Neural progenitor cell (in vitro differentiated cells): ENCODE data around the gene FGD6. TPM values are rescaled to one million over a fixed set of nuclear protein-coding genes. Genes with fewer than 3 reads are reported as not detected.

ENCODE experiments used
- DNase-seq: peaks from one replicate; pipeline ENCODE4 v3.0.0-alpha.2; 2016; ENCODE audit warnings: low spot score
- H2AFZ ChIP-seq: fragments of 200-600 bp; sonication (generic); replicated peaks from 2 replicates; pipeline ENCODE4 v1.6.1; 2016; ENCODE audit warnings: antibody characterized with exemption
- H3F3A ChIP-seq: fragments of 200-600 bp; sonication (generic); 2 replicates; pipeline ENCODE4 v1.6.1; 2016; ENCODE audit warnings: antibody characterized with exemption, low read depth
- H3K27ac ChIP-seq: fragments of 200-600 bp; sonication (generic); 2 replicates; pipeline ENCODE4 v1.5.1; 2016; ENCODE audit warnings: mild to moderate bottlenecking
- H3K27me3 ChIP-seq: fragments of 200-600 bp; sonication (generic); 2 replicates; pipeline ENCODE4 v1.6.1; 2016; ENCODE audit warnings: mild to moderate bottlenecking, moderate library complexity
- H3K36me3 ChIP-seq: fragments of 200-600 bp; sonication (generic); 2 replicates; pipeline ENCODE4 v1.5.1; 2016
- H3K4me1 ChIP-seq: fragments of 200-600 bp; sonication (generic); 2 replicates; pipeline ENCODE4 v1.6.1; 2016; ENCODE audit warnings: mixed run types
- H3K4me2 ChIP-seq: fragments of 200-600 bp; sonication (generic); 2 replicates; pipeline ENCODE4 v1.6.1; 2016
- H3K4me3 ChIP-seq: fragments of 200-600 bp; sonication (generic); 2 replicates; pipeline ENCODE4 v1.5.1; 2016
- H3K79me2 ChIP-seq: fragments of 200-600 bp; sonication (generic); 2 replicates; pipeline ENCODE4 v1.6.1; 2016; ENCODE audit warnings: low read depth
- H3K9ac ChIP-seq: fragments of 200-600 bp; sonication (generic); 2 replicates; pipeline ENCODE4 v1.6.1; 2016
- H3K9me3 ChIP-seq: fragments of 200-600 bp; sonication (generic); 2 replicates; pipeline ENCODE4 v1.5.1; 2016; ENCODE audit warnings: low read depth
- H4K20me1 ChIP-seq: fragments of 200-600 bp; sonication (generic); 2 replicates; pipeline ENCODE4 v1.6.1; 2016; ENCODE audit warnings: low read depth
- H3K27ac Mint-ChIP-seq: 3 replicates; pipeline ENCODE4 v1.8.0; 2021; ENCODE audit warnings: mixed read lengths
- H3K27me3 Mint-ChIP-seq: 2 replicates; pipeline ENCODE4 v1.8.0; 2022; ENCODE audit warnings: low read depth, mild to moderate bottlenecking, inconsistent platforms, moderate library complexity, mixed read lengths; ENCODE audit not compliant: insufficient read depth
- H3K36me3 Mint-ChIP-seq: 3 replicates; pipeline ENCODE4 v1.8.0; 2021; ENCODE audit warnings: mixed read lengths
- H3K4me1 Mint-ChIP-seq: 3 replicates; pipeline ENCODE4 v1.8.0; 2021; ENCODE audit warnings: mixed read lengths
- H3K4me3 Mint-ChIP-seq: 3 replicates; pipeline ENCODE4 v1.8.0; 2021; ENCODE audit warnings: mild to moderate bottlenecking, moderate library complexity, mixed read lengths
- H3K9me3 Mint-ChIP-seq: 3 replicates; pipeline ENCODE4 v1.8.0; 2020; ENCODE audit warnings: mixed read lengths
- EZH2 ChIP-seq: fragments of 200-600 bp; sonication (generic); IDR thresholded peaks from 2 replicates; pipeline ENCODE4 v1.6.1; 2017; ENCODE audit warnings: antibody characterized with exemption, mild to moderate bottlenecking, moderate library complexity
- EZH2phosphoT487 ChIP-seq: fragments of 200-600 bp; sonication (generic); IDR thresholded peaks from 2 replicates; pipeline ENCODE4 v1.6.1; 2017; ENCODE audit warnings: antibody characterized with exemption
- total RNA-seq: library from RNA; depleted of rRNA; stranded (reverse); fragments of >200 nt; gene quantifications from 2 replicates; pipeline ENCODE4 v1.2.3, GENCODE V29; 2015; ENCODE audit warnings: low replicate concordance
- TF ChIP-seq, protein P1 (sequence below): fragments of 200-600 bp; sonication (generic); IDR thresholded peaks from 2 replicates; pipeline ENCODE4 v1.5.1; 2017; ENCODE audit warnings: antibody characterized with exemption, mild to moderate bottlenecking

The FGD6 gene
- total RNA-seq, 1 donor from 2014 or later: 32.0 TPM

- TF ChIP-seq EZH2: no peak
- TF ChIP-seq EZH2phosphoT487: no peak
- TF ChIP-seq, protein P1, sequence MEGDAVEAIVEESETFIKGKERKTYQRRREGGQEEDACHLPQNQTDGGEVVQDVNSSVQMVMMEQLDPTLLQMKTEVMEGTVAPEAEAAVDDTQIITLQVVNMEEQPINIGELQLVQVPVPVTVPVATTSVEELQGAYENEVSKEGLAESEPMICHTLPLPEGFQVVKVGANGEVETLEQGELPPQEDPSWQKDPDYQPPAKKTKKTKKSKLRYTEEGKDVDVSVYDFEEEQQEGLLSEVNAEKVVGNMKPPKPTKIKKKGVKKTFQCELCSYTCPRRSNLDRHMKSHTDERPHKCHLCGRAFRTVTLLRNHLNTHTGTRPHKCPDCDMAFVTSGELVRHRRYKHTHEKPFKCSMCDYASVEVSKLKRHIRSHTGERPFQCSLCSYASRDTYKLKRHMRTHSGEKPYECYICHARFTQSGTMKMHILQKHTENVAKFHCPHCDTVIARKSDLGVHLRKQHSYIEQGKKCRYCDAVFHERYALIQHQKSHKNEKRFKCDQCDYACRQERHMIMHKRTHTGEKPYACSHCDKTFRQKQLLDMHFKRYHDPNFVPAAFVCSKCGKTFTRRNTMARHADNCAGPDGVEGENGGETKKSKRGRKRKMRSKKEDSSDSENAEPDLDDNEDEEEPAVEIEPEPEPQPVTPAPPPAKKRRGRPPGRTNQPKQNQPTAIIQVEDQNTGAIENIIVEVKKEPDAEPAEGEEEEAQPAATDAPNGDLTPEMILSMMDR: no peak
- Histone ChIP-seq H3K4me3 (no peak overlapping the region), H3K27ac (no peak overlapping the region), H3F3A (no peaks in the 10 kb centered on the region), H4K20me1 (peaks cover 6% of the 10 kb centered on the region), H3K9me3 (no peaks in the 10 kb centered on the region), H3K4me1 (no peaks in the 10 kb centered on the region), H2AFZ (no peak overlapping the region), H3K36me3 (peaks cover 37% of the 10 kb centered on the region), H3K79me2 (no peaks in the 10 kb centered on the region), H3K9ac (no peak overlapping the region), H3K27me3 (no peaks in the 10 kb centered on the region), H3K4me2 (no peak overlapping the region)
- no peaks in the 10 kb centered on the region for H3K9me3 Mint-ChIP-seq
- H3K4me3 Mint-ChIP-seq: no peak overlapping the region
- DNase-seq: no peak
- peaks cover 2% of the 10 kb centered on the region for H3K27me3 Mint-ChIP-seq
- peaks cover 15% of the 10 kb centered on the region for H3K36me3 Mint-ChIP-seq
- no peaks in the 10 kb centered on the region for H3K4me1 Mint-ChIP-seq
- H3K27ac Mint-ChIP-seq: no peak overlapping the region
Measured at GRCh38 chr12:95262808-95263207, 45.5 kb upstream of the FGD6 start.

GRCh38 chr12:95261109-95261508 is 43.8 kb upstream of the FGD6 start:
- Mint-ChIP-seq H3K27me3 (no peaks in the 10 kb centered on the region), H3K4me3 (no peak overlapping the region), H3K9me3 (no peaks in the 10 kb centered on the region), H3K27ac (no peak overlapping the region), H3K36me3 (peaks cover 15% of the 10 kb centered on the region), H3K4me1 (no peaks in the 10 kb centered on the region)
- TF ChIP-seq, protein P1: no peak
- no peak for TF ChIP-seq EZH2
- no peak for TF ChIP-seq EZH2phosphoT487
- no peaks in the 10 kb centered on the region for H3K4me1 ChIP-seq
- no peaks in the 10 kb centered on the region for H3K9me3 ChIP-seq
- H4K20me1 ChIP-seq: peaks cover 13% of the 10 kb centered on the region
- peaks cover 6% of the 10 kb centered on the region for H3K79me2 ChIP-seq
- no peak for DNase-seq
- no peaks in the 10 kb centered on the region for H3F3A ChIP-seq
- H3K4me2 ChIP-seq: no peak overlapping the region
- H3K9ac ChIP-seq: no peak overlapping the region
- H3K36me3 ChIP-seq: peaks cover 47% of the 10 kb centered on the region
- H3K4me3 ChIP-seq: no peak overlapping the region
- H2AFZ ChIP-seq: no peak overlapping the region
- no peaks in the 10 kb centered on the region for H3K27me3 ChIP-seq
- no peak overlapping the region for H3K27ac ChIP-seq

DNA sequence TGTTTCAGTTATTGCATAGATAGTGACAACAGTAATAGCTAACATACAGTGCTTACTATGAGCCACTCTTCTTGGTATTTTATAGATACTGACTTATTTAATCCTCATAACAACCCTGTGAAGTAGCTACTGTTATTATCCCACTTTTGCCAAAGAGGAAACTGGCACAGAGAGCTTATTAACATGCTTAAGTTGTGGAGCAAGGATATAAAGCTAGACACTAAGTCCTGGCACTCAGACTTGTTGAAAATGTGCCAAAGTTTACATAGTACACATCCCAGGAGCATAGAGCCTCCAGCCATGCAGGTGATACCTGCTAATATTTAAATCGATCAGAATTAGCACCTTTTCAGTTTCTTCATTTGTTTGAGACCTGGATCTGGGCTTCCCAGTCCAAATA is 42.1 kb upstream of the FGD6 start:
- no peak overlapping the region for H3K4me3 ChIP-seq
- no peaks in the 10 kb centered on the region for H3K27me3 ChIP-seq
- peaks cover 45% of the 10 kb centered on the region for H3K36me3 ChIP-seq
- H3K4me1 ChIP-seq: no peaks in the 10 kb centered on the region
- Mint-ChIP-seq H3K4me1 (no peaks in the 10 kb centered on the region), H3K27ac (no peak overlapping the region), H3K4me3 (no peak overlapping the region), H3K36me3 (peaks cover 28% of the 10 kb centered on the region), H3K27me3 (no peaks in the 10 kb centered on the region), H3K9me3 (no peaks in the 10 kb centered on the region)
- DNase-seq: no peak
- no peaks in the 10 kb centered on the region for H3F3A ChIP-seq
- H2AFZ ChIP-seq: no peak overlapping the region
- H3K27ac ChIP-seq: no peak overlapping the region
- no peak overlapping the region for H3K4me2 ChIP-seq
- H3K9me3 ChIP-seq: no peaks in the 10 kb centered on the region
- peaks cover 13% of the 10 kb centered on the region for H4K20me1 ChIP-seq
- H3K79me2 ChIP-seq: peaks cover 19% of the 10 kb centered on the region
- no peak overlapping the region for H3K9ac ChIP-seq
- TF ChIP-seq EZH2phosphoT487 (no peak), EZH2 (no peak)
- TF ChIP-seq, protein P1: no peak
